PC-9 (cell line): ENCODE data around the gene CAPZA2. TPM values are rescaled to one million over a fixed set of nuclear protein-coding genes. Genes with fewer than 3 reads are reported as not detected.

Experiments used
- BruUV-seq: library from RNA; stranded (reverse); fragments of 400-500 nt; replicated peaks from 2 replicates; lab custom pipeline; 2021; lab: Mats Ljungman, UMichigan
- CTCF ChIA-PET: fragments of 300-600 bp; sonication (Branson Sonifier 250); formaldehyde crosslinking; loops from one replicate; lab custom pipeline; 2022; ENCODE audit warnings: antibody characterized with exemption; lab: Charles Lee
- POLR2A ChIA-PET: fragments of 300-600 bp; sonication (Branson Sonifier 250); formaldehyde crosslinking; loops from one replicate; lab custom pipeline; 2022; ENCODE audit warnings: antibody characterized with exemption; ENCODE audit not compliant: unreplicated experiment; lab: Charles Lee
- DNase-seq, 2 experiments: peaks; one replicate each; pipeline versions ENCODE4 v3.0.0 to v3.0.0-alpha.2; 2015 to 2022; ENCODE audit warnings: mixed read lengths in 1 of 2
- H2AFZ ChIP-seq: fragments of 200-600 bp; sonication (generic); 2 replicates; pipeline ENCODE4 v1.8.1; 2017; ENCODE audit warnings: antibody characterized with exemption
- H3F3A ChIP-seq: fragments of 200-600 bp; sonication (generic); 2 replicates; pipeline ENCODE4 v1.8.1; 2017; ENCODE audit warnings: antibody characterized with exemption, mild to moderate bottlenecking, low read depth; ENCODE audit not compliant: insufficient read depth
- H3K27ac ChIP-seq: fragments of 200-600 bp; sonication (generic); 2 replicates; pipeline ENCODE4 v1.6.1; 2016; ENCODE audit warnings: mixed run types
- H3K27me3 ChIP-seq: fragments of 200-600 bp; sonication (generic); 2 replicates; pipeline ENCODE4 v1.6.1; 2016; ENCODE audit warnings: low read depth, mixed run types; ENCODE audit not compliant: insufficient read depth
- H3K36me3 ChIP-seq: fragments of 200-600 bp; sonication (generic); 2 replicates; pipeline ENCODE4 v1.6.1; 2016; ENCODE audit warnings: low read depth, mixed run types
- H3K4me1 ChIP-seq: fragments of 200-600 bp; sonication (generic); replicated peaks from 2 replicates; pipeline ENCODE4 v1.6.1; 2016; ENCODE audit warnings: mixed run types; ENCODE audit not compliant: insufficient read depth
- H3K4me2 ChIP-seq: fragments of 200-600 bp; sonication (generic); 2 replicates; pipeline ENCODE4 v1.6.1; 2017; ENCODE audit warnings: mixed run types
- H3K4me3 ChIP-seq: fragments of 200-600 bp; sonication (generic); 2 replicates; pipeline ENCODE4 v1.6.1; 2016; ENCODE audit warnings: mixed run types
- H3K79me2 ChIP-seq: fragments of 200-600 bp; sonication (generic); 2 replicates; pipeline ENCODE4 v1.6.1; 2017; ENCODE audit warnings: low read depth, mixed run types
- H3K9me2 ChIP-seq: fragments of 200-600 bp; sonication (generic); 2 replicates; pipeline ENCODE4 v1.8.1; 2017; ENCODE audit warnings: mild to moderate bottlenecking; ENCODE audit not compliant: insufficient read depth
- H3K9me3 ChIP-seq: fragments of 200-600 bp; sonication (generic); 2 replicates; pipeline ENCODE4 v1.8.1; 2016; ENCODE audit warnings: low read depth; ENCODE audit not compliant: insufficient read depth
- H4K20me1 ChIP-seq: fragments of 200-600 bp; sonication (generic); 2 replicates; pipeline ENCODE4 v1.8.1; 2017; ENCODE audit not compliant: insufficient read depth
- CTCF ChIP-seq: fragments of 200-600 bp; sonication (generic); conservative IDR thresholded peaks from 2 replicates; pipeline ENCODE4 v1.6.1; 2017; ENCODE audit warnings: mixed run types, antibody characterized with exemption, mild to moderate bottlenecking, moderate library complexity
- EZH2 ChIP-seq: fragments of 200-600 bp; sonication (generic); IDR thresholded peaks from 2 replicates; pipeline ENCODE4 v1.8.0; 2017; ENCODE audit warnings: antibody characterized with exemption, low read depth
- intact Hi-C: fragments of 100-400 bp; cut with micrococcal nuclease; formaldehyde crosslinking; loops from one replicate; pipeline ENCODE4 v1.10.0; 2022; ENCODE audit not compliant: unreplicated experiment
- total RNA-seq: library from RNA; stranded (reverse); gene quantifications from 2 replicates; pipeline ENCODE4 v1.2.3, GENCODE V29; 2021

The CAPZA2 gene
- total RNA-seq, 1 experiment from 2014 or later, result 171 TPM

DNA sequence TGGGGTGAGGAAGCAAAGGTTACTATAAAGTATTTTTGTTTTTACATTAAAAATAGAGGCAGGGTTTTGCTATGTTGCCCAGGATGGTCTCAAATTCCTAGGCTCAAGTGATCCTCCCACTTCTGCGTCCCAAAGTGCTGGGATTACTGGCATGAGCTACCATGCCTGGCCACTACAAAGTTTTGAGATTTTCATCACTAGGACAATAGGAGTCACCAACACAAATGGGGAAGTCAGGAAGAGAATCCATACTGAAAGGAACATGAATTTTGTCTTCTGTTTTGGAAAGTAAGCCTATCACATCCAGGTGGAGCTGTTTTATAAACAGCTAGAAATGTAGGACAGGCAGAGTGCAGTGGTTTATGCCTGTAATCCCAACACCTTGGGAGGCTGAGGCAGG lies 20.0 kb upstream of the CAPZA2 start:
- Histone ChIP-seq H3K79me2 (no peaks in the 10 kb centered on the region), H3F3A (no peaks in the 10 kb centered on the region), H2AFZ (no peak overlapping the region), H3K4me3 (no peak overlapping the region), H3K27ac (no peak overlapping the region), H3K9me3 (no peaks in the 10 kb centered on the region), H3K27me3 (no peaks in the 10 kb centered on the region), H3K4me1 (0 out of 2 replicates have a peak, but pooled peaks cover 2% of the 10 kb centered on the region), H3K9me2 (no peaks in the 10 kb centered on the region; the same call in 1 of the 2 replicates), H4K20me1 (no peaks in the 10 kb centered on the region), H3K4me2 (no peak overlapping the region), H3K36me3 (no peaks in the 10 kb centered on the region)
- ChIA-PET POLR2A (no interaction called here), CTCF (no interaction called here)
- BruUV-seq, result no TSS peak
- no peak for DNase-seq
- TF ChIP-seq EZH2 (no peak), CTCF (no peak)
- intact Hi-C loops, result no loop called here

GRCh38 chr7:116843378-116843777 lies 19.0 kb upstream of the CAPZA2 start:
- BruUV-seq, result no TSS peak
- Histone ChIP-seq H3K4me3 (no peak overlapping the region), H3K79me2 (no peaks in the 10 kb centered on the region), H3K9me2 (no peaks in the 10 kb centered on the region; the same call in 1 of the 2 replicates), H3K36me3 (no peaks in the 10 kb centered on the region), H2AFZ (no peak overlapping the region), H3K9me3 (no peaks in the 10 kb centered on the region), H3K27ac (no peak overlapping the region), H3K4me2 (no peak overlapping the region), H3K4me1 (no peaks in the 10 kb centered on the region), H3K27me3 (no peaks in the 10 kb centered on the region), H3F3A (no peaks in the 10 kb centered on the region), H4K20me1 (no peaks in the 10 kb centered on the region)
- ChIA-PET POLR2A (interaction anchor here (0.5 kb wide), 1 partner anchor 126 kb away, joined by 4 read pairs; no protein-coding TSS in a partner anchor), CTCF (no interaction called here)
- intact Hi-C loops, result no loop called here
- TF ChIP-seq CTCF (no peak), EZH2 (no peak)
- no peak for DNase-seq

GRCh38 chr7:116851175-116851574 lies 11.2 kb upstream of the CAPZA2 start:
- TF ChIP-seq CTCF (no peak), EZH2 (no peak)
- no peaks in the 10 kb centered on the region; the same call in 1 of the 2 replicates for H3K9me2 ChIP-seq
- H3K4me2 ChIP-seq, result no peak overlapping the region
- no peaks in the 10 kb centered on the region for H3K79me2 ChIP-seq
- no peaks in the 10 kb centered on the region for H3K36me3 ChIP-seq
- H3K27ac ChIP-seq, result no peak overlapping the region
- no peaks in the 10 kb centered on the region for H4K20me1 ChIP-seq
- no peaks in the 10 kb centered on the region for H3F3A ChIP-seq
- no peak for DNase-seq
- BruUV-seq, result no TSS peak
- intact Hi-C loops, result no loop called here
- no peak overlapping the region for H3K4me3 ChIP-seq
- no peaks in the 10 kb centered on the region for H3K27me3 ChIP-seq
- CTCF ChIA-PET, result no interaction called here
- H3K9me3 ChIP-seq, result no peaks in the 10 kb centered on the region
- H3K4me1 ChIP-seq, result no peaks in the 10 kb centered on the region
- POLR2A ChIA-PET, result no interaction called here
- H2AFZ ChIP-seq, result no peak overlapping the region
